DOHH2 (cell line): ENCODE data around the gene SPHKAP.
"Not testable (repeated sequence)": the region's sequence is repeated elsewhere in the genome, so short reads cannot be mapped to it uniquely, and the experiment has no call there.

ENCODE experiments used
- H3F3A ChIP-seq: fragments of 200-600 bp; sonication (generic), shearing (Covaris generic); 2 replicates; pipeline ENCODE4 v1.6.0; 2016; ENCODE audit warnings: antibody characterized with exemption, mild to moderate bottlenecking; ENCODE audit not compliant: control insufficient read depth, insufficient read depth
- H3K27ac ChIP-seq: fragments of 200-600 bp; sonication (generic); 2 replicates; pipeline ENCODE4 v1.5.1; 2014; ENCODE audit warnings: low read depth, mild to moderate bottlenecking, low read length, moderate library complexity
- H3K27me3 ChIP-seq: fragments of 200-600 bp; sonication (generic); 2 replicates; pipeline ENCODE4 v1.6.1; 2014; ENCODE audit warnings: mild to moderate bottlenecking, low read length, mixed read lengths; ENCODE audit not compliant: control insufficient read depth
- H3K36me3 ChIP-seq: fragments of 200-600 bp; sonication (generic); 2 replicates; pipeline ENCODE4 v1.6.1; 2014; ENCODE audit warnings: mild to moderate bottlenecking, low read length, moderate library complexity, mixed read lengths; ENCODE audit not compliant: control insufficient read depth
- H3K4me1 ChIP-seq: fragments of 200-600 bp; sonication (generic); 2 replicates; pipeline ENCODE4 v1.6.1; 2014; ENCODE audit warnings: mild to moderate bottlenecking, low read length, mixed read lengths; ENCODE audit not compliant: control insufficient read depth
- H3K4me2 ChIP-seq: fragments of 200-600 bp; sonication (generic); 2 replicates; pipeline ENCODE4 v1.6.0; 2014; ENCODE audit warnings: mild to moderate bottlenecking, low read length, moderate library complexity
- H3K4me3 ChIP-seq: fragments of 200-600 bp; sonication (generic); 2 replicates; pipeline ENCODE4 v1.5.1; 2014; ENCODE audit warnings: mild to moderate bottlenecking, low read length, mixed read lengths
- H3K79me2 ChIP-seq: fragments of 200-600 bp; sonication (generic); 2 replicates; pipeline ENCODE4 v1.6.1; 2014; ENCODE audit warnings: mild to moderate bottlenecking, low read length, mixed read lengths; ENCODE audit not compliant: control insufficient read depth
- H3K9me2 ChIP-seq: fragments of 200-600 bp; sonication (generic); replicated peaks from 2 replicates; pipeline ENCODE4 v1.6.1; 2014; ENCODE audit warnings: mild to moderate bottlenecking, low read length, mixed read lengths; ENCODE audit not compliant: control insufficient read depth
- H3K9me3 ChIP-seq: fragments of 200-600 bp; sonication (generic); 2 replicates; pipeline ENCODE4 v1.6.1; 2014; ENCODE audit warnings: antibody characterized with exemption, low read length, mixed read lengths; ENCODE audit not compliant: control insufficient read depth, insufficient read depth
- H4K20me1 ChIP-seq: fragments of 200-600 bp; sonication (generic); 2 replicates; pipeline ENCODE4 v1.6.0; 2014; ENCODE audit warnings: low read depth, mild to moderate bottlenecking, antibody characterized with exemption, low read length, moderate library complexity; ENCODE audit not compliant: control insufficient read depth, insufficient read depth
- EZH2phosphoT487 ChIP-seq: fragments of 200-600 bp; sonication (generic); IDR thresholded peaks from 2 replicates; pipeline ENCODE4 v1.6.1; 2017; ENCODE audit warnings: borderline replicate concordance, mild to moderate bottlenecking, antibody characterized with exemption, low read length, moderate library complexity, mixed read lengths
- TF ChIP-seq, protein P1 (sequence below): fragments of 200-600 bp; sonication (generic); IDR thresholded peaks from one replicate; pipeline ENCODE4 v1.5.1; 2014; ENCODE audit warnings: antibody characterized with exemption, mild to moderate bottlenecking, low read depth, low read length; ENCODE audit not compliant: poor library complexity, severe bottlenecking

Gene SPHKAP

DNA sequence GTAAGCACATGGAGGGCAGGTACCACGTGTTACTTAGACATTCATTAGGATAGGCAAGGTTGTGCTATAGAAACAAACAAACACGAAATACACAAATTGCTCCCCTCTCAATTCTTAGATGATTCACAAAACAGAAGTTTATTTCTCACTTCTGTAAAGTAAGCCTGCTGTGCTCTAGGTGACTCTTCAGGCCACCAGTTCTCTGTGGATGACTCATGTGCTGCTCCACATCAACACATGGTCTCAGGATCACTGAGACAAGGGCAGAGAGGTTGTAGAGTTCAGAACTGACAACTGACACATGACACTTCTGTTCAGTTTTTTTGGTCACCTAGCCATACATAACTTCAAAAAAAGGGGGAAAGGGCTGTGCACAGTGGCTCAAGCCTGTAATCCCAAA is 239.5 kb downstream of the SPHKAP start:
- Histone ChIP-seq H3K27me3 (no peaks in the 10 kb centered on the region), H3K27ac (no peak overlapping the region), H4K20me1 (no peaks in the 10 kb centered on the region), H3K79me2 (no peaks in the 10 kb centered on the region), H3F3A (no peaks in the 10 kb centered on the region), H3K4me3 (no peak overlapping the region), H3K36me3 (no peaks in the 10 kb centered on the region), H3K9me3 (no peaks in the 10 kb centered on the region), H3K9me2 (no peaks in the 10 kb centered on the region), H3K4me1 (no peaks in the 10 kb centered on the region), H3K4me2 (no peak overlapping the region)
- TF ChIP-seq, protein P1, sequence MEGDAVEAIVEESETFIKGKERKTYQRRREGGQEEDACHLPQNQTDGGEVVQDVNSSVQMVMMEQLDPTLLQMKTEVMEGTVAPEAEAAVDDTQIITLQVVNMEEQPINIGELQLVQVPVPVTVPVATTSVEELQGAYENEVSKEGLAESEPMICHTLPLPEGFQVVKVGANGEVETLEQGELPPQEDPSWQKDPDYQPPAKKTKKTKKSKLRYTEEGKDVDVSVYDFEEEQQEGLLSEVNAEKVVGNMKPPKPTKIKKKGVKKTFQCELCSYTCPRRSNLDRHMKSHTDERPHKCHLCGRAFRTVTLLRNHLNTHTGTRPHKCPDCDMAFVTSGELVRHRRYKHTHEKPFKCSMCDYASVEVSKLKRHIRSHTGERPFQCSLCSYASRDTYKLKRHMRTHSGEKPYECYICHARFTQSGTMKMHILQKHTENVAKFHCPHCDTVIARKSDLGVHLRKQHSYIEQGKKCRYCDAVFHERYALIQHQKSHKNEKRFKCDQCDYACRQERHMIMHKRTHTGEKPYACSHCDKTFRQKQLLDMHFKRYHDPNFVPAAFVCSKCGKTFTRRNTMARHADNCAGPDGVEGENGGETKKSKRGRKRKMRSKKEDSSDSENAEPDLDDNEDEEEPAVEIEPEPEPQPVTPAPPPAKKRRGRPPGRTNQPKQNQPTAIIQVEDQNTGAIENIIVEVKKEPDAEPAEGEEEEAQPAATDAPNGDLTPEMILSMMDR = no peak
- TF ChIP-seq EZH2phosphoT487 = no peak

DNA sequence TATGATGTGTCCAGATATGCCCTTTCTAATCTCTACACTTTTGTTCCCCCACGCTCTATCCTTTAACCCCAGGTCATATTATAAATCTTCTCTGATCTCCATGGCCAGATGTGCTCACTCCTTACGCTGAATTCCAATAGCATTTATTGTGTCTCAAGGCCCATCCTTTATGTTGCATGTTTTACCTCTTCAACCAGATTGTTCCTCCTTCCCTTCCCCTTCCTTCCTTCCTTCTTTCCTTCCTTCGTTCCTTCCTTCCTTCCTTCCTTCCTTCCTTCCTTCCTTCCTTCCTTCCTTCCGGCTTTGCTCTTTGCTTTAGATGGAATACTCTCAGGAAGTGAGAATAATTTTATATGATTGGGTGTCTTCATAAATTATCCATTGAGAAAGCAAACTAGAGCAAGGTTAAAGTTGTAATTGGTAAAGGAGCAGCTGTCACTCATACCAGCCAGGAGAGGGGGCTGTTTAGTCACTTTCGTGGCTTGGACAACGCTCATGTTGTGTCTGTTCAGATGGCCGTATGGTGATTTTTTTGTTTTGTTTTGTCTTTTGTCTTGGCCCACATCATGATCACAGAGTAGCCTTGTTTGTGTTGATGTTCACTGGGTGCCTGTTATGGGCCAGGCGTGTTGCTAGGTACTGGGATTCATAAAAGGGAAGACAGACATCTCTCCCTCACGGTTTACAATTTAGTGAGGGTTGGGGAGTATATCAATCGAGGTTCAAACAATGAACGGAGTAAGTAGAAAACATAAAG is 242.0 kb downstream of the SPHKAP start:
- no peaks in the 10 kb centered on the region for H3K4me1 ChIP-seq
- no peaks in the 10 kb centered on the region for H3F3A ChIP-seq
- H3K36me3 ChIP-seq = no peaks in the 10 kb centered on the region
- H3K27ac ChIP-seq = no peak overlapping the region
- H3K27me3 ChIP-seq = no peaks in the 10 kb centered on the region
- no peak overlapping the region for H3K4me3 ChIP-seq
- H3K79me2 ChIP-seq = no peaks in the 10 kb centered on the region
- TF ChIP-seq, protein P1 = peak; percentile 66
- TF ChIP-seq EZH2phosphoT487 = no peak
- no peak overlapping the region for H3K4me2 ChIP-seq
- H4K20me1 ChIP-seq = no peaks in the 10 kb centered on the region
- no peaks in the 10 kb centered on the region for H3K9me2 ChIP-seq
- H3K9me3 ChIP-seq = no peaks in the 10 kb centered on the region

DNA sequence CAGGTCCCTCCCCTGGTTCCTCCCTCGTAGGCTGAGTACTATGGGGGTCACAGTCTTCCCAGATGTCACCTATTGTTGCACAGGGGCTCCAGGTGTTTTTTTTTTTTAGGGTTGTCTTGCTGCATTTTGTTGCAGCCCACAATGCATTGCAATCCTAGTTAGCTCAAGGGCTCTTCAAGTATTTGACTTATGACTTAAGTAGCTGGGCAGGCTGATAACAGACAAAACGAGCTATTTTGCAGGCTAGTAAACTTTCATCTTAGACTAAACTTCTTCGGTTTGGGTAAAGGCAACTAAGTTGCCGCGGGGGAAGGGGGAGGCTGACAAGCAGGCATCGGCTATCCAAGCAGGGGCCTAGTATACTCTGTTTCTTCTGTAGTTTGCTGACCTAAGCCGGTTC is 245.2 kb downstream of the SPHKAP start:
- not testable (repeated sequence) for H3K36me3 ChIP-seq

DNA sequence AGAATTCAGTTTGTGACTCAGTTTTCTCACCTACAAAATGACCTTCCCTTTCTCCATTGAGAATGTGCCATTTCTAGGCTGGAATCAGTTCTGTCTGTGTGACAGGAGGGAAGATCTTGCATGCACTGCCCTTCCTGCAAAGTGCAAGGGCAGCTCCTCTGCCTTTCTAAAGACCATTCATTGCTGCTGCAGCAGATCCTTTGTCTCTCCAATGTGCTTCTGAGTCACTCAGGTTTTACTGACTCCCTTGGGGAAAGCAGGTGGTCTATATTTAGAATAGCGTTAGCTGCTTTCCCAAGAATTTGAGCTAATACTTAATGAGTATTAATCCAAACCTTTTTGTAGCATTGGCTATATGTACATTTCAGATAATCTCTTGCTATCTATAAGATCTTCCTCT is 247.6 kb downstream of the SPHKAP start:
- Histone ChIP-seq H3K27ac (no peak overlapping the region), H4K20me1 (no peaks in the 10 kb centered on the region), H3K27me3 (no peaks in the 10 kb centered on the region; the same call in 1 of the 2 replicates), H3K4me2 (no peak overlapping the region), H3K9me2 (no peaks in the 10 kb centered on the region), H3K4me1 (no peaks in the 10 kb centered on the region), H3K4me3 (no peak overlapping the region), H3K79me2 (no peaks in the 10 kb centered on the region), H3K36me3 (no peaks in the 10 kb centered on the region), H3F3A (no peaks in the 10 kb centered on the region), H3K9me3 (no peaks in the 10 kb centered on the region)
- TF ChIP-seq EZH2phosphoT487 = no peak
- TF ChIP-seq, protein P1 = no peak

More for the DNA sequence above, 245.2 kb downstream of the SPHKAP start:
- H3K27me3 ChIP-seq, H3K4me2 ChIP-seq, H3K4me3 ChIP-seq, H3K4me1 ChIP-seq, H4K20me1 ChIP-seq, H3K9me2 ChIP-seq, H3K79me2 ChIP-seq, H3F3A ChIP-seq, H3K9me3 ChIP-seq, H3K27ac ChIP-seq: not testable (repeated sequence)
